HG02588 (cell line): ENCODE data around the gene GRIK2.
"Not testable (repeated sequence)": the region's sequence is repeated elsewhere in the genome, so short reads cannot be mapped to it uniquely, and the experiment has no call there.

Experiments
- ATAC-seq: cut with Tn5 transposase; IDR thresholded peaks from one replicate; pipeline ENCODE4 v1.9.1; 2021; ENCODE audit warnings: mild to moderate bottlenecking, moderate library complexity; ENCODE audit not compliant: unreplicated experiment

GRIK2 gene

DNA sequence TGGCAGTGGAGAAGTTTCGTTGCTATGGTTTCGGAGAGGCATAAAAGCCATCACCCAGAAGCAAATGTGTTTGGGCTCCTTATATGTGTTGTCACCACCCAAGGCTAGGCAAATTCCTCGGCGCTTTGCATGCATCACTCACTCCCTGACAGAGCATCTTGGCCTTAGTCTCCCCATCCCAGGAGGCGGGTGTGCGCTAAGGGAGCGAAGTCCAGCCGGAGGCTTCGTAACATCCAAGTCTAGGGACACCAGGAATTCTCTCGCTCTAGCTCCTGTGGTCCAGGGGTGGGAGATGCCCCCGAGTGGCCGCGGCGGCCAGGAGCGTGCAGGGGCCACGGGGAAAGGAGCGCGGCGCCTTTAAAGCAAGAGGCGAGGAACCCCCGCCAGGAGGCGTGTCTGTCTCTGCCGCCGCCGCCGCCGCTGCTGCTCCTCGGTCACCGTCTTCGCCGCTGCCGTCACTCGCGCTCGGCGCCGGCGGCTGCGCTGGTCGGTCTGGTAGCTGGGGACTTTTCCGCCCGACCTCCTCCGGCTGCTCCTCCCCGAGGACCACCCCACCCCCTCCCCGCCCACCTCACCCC, at the start of gene GRIK2:
TSS of gene GRIK2 (plus strand) at position 458 of the 578 bp plus-strand sequence.
- peak; percentile 63 for ATAC-seq

DNA sequence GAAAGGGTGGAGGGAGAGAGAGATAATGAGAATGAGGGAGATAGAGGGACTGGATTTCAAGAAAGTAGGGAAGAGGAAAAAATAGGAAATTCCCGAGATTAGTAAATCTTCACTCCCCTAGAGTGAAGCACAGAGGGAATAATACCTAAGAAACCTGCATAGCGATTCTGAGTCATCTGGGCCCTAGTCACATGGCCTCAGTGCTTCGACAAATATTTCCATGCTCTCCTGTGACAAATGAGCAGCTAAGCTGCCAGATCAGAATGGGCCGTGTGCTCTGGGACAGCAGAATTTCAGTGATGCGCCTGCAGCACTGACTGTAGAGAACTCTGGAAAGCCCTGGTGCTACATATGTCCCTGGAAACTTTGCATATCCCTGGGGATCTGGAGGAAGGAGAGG, 48.6 kb upstream of the GRIK2 start:
- ATAC-seq: no peak

DNA sequence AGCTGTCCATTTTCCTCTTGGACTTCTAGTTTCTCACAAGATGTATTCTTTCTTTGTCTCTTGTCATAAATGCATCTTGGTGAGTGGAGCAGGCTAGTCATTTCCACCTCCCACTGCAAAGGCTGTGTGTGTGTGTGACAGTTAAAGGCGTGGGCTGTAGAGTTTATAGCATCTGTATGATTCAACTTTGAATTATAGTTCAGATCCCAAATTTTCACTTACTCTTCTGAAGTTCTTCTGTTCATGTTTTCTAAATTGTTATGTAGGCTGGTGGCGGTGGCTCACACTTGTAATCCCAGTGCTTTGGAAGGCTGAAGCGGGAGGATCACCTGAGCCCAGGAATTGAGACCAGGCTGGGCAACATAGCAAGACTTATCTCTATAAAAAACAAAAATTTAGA, 44.7 kb upstream of the GRIK2 start:
- ATAC-seq: no peak

DNA sequence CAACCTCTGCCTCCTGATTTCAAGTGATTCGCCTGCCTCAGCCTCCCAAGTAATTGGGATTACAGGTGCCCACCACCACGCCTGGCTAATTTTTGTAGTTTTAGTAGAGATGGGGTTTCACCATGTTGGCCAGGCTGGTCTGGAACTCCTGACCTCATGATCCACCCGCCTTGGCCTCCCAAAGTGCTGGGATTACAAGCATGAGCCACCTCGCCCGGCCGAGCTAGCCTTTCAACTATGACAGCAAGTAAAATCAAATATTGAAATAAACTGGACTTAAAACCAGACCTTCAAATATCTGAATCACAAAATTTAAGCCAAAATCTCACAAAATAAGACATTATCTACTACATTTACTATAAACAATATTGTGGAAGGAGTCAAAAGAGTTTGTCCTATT, 42.9 kb upstream of the GRIK2 start:
- ATAC-seq: not testable (repeated sequence)

DNA sequence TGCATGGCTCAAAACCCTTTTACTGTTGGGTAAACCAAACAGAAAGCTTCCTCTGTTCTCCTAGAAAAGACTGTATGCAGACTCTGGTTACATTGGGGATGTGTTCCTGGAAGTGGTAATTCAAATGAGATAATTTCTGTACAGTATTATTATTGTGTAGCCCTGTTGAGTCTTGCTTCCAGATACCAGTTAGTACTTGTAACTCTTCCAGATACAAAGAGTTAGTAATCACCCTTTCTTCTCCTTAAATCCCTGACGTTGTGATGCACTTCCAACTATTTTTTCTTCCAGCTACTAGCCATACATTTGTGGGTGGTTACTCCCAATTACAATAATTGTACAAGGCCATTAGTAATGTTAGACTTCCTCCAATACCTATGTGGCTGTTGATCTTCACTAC, 42.3 kb upstream of the GRIK2 start:
- no peak for ATAC-seq

DNA sequence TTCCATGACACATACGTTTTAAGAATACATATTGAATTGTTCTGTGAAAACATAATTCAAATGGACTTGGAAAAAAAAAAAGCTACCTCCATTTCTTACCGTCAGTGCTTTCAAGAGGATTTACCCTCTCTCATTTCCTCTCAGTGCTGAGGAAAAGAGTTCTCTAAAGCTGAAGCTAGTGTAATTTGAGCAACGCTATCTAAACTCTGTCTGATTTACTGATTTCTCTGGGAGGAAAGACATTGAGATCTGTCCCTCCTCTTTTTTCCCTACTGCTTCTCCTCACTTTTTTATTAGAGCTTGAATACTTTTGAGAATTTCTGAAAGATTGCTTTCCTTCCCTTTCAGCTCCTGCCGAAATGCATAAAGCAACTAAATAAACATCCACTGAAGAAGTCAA, 41.2 kb upstream of the GRIK2 start:
- no peak for ATAC-seq

DNA sequence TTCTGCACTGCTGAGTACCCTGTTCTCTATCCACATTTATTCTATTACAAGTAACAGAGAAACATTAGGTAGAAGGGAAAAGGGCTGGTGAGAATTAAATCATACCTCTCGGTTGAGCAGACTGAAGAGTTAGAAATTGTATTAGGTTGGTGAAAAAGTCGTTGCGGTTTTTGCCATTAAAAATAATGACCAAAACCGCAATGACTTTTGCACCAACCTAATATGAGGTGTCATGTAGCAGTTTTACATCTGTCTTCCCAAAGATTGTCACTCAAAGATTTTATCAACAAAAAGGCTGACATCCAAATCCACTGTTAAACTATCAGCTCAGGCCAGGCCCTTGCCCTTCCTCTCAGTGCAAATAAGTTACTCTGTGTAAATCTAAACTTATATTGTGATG, 28.3 kb upstream of the GRIK2 start:
- ATAC-seq: no peak

DNA sequence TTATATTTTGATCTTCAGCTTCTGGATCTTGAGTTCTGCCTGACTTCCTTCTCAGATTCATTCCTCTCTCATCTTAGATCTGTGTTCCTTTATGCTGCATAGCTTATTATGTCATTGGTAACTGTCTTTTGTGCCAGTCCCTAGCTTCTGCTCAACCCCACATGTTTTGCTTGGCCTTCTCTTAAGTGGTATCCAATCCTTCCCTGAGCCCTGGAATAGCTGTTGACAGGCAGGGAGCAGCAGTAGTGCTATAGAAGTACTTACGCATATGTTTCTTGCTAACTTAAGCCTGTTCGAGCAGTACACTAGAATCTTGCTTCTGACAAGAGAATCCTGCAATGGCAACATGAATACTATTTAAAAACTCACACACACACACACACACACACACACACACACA, 13.6 kb upstream of the GRIK2 start:
- no peak for ATAC-seq

DNA sequence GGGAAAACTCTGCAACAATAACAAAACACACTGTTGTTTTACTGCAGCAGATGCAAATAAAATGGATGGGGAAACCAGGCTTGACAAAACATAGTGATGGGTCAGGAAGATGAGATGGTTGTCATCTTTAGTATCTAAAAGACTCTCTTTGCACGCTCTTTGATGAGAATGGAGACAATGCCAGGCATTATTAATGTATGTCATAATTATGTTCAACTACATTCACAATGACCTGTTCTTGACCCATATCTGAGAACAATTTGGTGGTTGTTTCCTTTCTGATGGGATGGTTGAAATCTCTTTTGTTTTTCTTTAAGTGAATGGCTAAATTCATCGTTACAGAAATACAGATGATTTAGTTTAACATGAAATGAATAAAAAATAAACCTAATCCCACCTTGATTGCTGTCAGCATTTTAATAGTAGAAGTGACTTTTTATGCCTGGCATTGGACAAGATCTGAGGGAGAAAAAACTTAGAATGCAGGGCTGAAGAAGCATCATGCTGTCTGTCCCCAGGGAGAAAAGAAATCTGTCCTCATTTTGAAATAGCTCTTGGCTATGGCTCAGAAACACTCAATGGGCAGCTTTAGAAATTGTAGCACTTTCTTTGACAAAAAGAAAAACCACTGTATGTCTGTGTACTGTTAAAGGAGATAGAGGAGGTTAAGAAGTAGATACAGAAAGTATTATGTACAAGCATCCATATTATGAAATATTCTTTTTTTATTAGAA, 12.4 kb upstream of the GRIK2 start:
- no peak for ATAC-seq

DNA sequence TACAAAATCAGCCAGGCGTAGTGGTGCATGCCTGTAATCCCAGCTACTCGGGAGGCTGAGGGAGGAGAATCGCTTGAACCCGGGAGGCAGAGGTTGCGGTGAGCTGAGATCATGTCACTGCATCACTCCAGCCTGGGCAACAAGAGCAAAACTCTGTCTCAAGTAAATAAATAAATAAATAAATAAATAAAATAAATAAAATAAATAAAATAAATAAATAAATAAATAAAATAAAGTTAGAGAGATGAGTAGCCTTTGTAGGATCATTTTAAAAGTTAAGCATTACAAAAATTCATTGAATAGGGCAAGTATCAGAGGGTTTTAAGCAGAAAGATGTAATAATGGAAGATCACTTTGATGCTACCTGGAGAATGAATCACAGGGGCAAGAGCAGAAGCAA, 9.8 kb upstream of the GRIK2 start:
- ATAC-seq: not testable (repeated sequence)

DNA sequence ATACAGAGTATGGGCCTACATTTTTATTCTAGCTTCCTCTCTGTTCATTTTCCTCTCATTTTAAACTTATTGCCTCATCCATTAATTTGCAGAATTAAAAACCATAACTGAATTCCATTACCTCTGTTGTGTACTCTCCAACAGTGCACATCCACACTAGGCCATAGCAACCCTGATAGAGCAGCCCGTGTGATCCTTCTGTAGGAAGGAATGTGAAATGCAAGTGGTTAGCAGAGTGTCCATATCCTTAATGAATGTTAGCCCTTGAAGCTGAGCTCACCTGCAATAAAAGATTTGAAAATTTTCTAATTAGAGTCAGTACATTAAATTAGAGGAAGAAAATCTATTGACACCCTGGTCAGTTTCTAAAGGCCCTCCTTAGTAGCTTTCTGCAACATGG, 6.5 kb upstream of the GRIK2 start:
- no peak for ATAC-seq

DNA sequence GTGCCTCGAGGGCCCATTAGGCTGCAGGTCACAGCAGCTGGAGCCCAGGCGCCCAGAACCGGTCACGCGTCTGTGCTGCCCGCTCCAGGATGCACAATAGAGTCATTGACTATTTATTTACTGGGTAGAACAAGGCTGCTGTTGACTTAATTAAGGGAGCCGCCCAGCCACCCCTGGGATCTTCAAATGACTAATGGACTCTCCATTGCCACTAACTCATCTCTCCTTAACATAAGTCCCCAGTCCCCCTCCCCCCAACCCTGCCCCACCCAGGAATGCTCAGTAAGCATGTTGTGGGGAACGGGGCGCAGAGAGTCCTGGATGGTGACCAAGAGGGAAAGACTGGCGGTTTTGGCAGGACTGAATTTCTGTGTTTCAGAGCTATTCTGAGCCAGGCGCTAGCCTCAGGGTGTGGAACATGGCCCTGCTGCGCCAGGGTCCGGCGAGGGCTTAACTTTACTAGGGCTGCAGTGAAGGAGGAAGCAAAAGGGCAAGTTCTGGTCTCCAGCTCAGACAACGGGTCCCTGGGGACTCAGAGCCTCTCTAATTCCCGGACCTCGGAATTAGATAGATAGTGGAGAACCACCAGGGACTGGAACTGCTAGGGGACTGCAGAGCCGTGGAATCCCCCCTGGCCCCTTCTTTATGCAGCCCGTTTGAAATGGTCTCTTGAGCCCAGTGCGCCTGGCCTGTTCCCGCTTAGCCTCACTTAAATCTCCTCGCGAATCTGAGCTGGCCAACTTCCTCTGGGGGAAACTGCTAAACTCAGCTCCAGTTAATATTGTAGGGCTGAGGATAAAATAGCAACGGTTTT, 1.5 kb upstream of the GRIK2 start:
- no peak for ATAC-seq

DNA sequence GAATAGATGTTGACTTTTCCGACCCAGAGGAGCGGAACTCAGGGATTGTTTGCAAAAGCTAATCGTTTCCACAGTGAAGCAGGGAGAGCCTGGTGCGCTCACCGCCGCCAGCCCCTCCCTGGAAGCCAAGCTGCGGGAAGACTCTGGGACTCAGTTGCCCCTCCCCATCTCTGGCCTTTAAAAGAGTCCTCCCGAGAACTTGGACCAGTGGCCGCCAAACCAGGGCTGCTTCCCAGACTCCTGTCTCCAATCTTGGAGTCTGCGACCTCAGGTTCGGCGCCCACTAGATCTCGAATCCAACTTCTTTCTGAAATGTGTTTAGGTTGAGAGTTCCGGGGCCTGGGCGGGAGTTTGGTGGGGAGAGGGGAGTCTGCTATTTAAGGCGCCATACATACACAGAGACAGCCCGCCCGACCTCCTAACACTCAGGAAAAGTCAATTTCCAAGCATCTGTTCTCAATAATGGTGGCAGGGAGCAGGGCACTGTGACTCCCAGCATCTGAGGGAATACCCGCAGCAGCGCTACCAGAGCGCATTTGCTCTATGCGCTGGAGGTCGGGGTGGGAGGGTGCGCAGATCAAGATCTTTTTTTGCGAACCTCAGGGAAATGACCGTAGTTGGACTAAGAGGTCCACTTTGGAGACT, 800 bp upstream of the GRIK2 start:
- no peak for ATAC-seq

DNA sequence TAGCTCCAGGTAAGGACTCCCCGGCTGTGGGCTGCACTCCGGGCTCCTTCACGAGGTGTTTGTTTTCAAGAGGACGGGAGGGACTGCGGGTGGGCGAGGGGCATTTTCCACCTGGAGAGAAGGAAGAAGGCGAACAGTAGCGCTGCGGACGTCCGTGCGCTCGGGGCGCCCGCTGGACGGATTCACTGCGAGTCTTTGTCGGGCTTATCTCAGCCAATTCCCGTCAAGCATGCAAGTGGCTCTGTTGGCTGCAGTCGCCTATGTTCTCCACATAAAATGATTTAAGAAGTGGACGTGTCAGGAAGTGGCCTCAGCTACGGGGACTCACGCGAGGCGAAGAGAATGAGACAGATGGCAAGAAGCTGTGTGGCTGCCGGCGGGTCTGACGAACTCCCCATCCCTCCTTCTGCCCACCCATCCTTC, 332 bp downstream of the GRIK2 start:
- no peak for ATAC-seq

DNA sequence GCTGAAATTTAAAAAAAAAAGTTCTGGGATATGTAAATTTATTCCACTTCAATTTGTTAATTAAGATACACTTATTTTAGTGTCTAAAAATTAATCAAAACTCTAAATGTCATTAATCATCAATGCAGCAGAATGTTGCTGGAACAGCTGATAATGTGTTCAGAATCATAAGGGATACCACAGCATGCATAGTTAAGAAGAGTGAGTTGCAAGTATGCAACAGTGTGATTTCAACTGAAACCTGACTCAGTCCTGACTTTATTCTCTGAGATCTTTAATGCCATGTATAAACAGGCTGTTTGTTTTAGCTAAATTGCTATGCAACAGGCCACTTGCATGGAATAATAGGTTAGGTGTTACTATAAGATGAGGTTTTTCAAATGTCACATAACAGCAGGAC, 1.4 kb downstream of the GRIK2 start:
- no peak for ATAC-seq

DNA sequence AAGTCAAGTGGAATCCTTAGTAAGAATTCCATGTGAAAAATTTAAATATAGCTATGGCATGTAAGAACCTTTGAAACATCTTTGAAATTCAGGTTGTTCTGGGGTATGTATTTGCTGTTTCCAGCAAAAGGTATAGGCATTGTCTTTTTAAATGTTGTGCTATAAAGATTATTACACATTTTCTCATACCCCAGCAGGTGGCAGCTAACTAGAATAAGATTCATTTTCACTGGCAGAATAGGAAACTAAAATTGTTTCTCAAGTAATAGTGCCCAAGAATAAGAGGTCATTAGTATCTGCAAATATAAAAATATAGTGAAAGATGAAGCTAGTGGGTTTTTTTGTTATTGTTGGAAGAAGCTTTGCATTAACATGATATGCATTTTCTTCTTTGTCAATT, 1.8 kb downstream of the GRIK2 start:
- no peak for ATAC-seq

DNA sequence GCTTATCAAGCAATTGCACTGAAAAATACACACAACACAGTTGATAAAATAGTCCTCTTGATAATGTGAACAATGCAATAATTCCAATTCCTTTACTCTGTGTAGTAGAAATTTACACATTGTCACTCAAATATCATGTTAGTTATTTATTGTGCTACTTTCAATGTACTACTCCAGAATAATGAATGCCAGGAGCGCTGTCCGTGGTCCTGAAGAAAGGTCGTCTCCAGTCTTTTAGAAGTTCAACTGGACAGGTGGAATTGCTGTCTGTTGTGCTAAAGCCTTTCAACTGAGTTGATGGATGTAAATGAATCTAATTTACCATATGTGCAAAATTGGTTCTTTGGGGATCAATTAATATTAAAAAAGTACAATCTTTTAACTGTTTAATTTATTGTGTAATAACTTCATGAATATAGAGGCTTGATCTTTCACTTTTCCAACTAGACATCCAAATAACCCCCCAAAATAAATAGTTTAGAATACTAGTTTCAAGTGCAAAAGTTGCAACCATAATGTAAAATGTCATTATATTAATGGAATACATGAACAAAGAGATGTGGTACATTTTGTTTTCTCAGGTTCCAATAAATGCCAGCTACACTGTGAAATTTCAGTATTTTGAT, 3.2 kb downstream of the GRIK2 start:
- no peak for ATAC-seq

DNA sequence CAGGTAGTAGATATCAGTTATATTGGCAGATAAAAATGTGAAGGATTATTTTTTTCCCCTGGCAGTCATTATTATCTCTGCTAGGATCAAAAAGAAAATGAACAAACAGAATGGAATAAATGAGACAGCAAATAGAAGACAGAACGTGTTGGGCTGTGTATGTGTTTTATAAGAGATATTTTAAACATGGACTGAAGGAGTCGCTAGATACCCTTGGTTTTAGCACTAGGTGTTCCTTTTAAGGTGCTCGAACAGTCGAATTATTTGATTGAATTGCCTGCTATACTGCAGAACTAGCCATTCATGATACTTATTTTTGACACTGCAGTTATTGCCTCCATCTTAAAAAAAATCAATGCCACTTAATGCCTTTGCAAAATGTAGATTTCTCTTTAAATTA, 3.7 kb downstream of the GRIK2 start:
- ATAC-seq: no peak

DNA sequence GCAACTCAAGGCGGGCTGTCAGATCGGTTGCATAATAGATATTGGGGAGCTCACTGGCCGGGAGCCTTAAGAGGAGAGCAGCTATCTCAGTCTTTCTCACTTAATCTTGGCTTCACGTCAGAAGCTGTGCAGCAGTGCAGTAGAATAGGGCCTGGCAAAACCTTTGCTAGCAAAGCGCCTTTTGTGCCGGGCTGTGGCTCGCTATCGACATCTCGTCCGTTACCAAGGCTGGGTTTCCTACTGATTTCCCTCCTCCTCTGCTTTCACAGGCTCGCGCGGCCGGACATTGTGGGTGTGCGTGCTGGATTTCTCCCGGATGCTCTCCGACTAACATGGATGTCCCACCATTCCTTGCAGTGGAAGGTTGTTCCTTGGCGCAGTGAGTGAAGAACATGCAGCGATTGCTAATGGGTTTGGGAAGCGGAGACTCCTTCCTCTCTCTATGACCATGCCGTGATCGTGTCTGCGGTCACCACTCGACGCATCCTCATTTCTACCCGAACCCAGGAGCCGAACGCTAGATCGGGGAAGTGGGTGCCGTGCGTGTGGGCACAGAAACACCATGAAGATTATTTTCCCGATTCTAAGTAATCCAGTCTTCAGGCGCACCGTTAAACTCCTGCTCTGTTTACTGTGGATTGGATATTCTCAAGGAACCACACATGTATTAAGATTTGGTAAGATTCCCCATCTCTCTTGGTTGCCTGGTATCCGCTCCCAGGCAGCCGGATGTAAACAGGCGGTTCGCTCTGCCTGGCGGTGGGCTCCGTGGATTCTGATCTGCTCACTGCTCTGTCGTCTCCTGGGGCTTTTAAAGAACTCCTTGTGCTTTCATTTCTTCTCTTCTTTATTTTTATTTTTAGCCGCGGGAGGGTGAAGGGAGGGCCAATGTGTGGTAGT, 5.5 kb downstream of the GRIK2 start:
- ATAC-seq: no peak

DNA sequence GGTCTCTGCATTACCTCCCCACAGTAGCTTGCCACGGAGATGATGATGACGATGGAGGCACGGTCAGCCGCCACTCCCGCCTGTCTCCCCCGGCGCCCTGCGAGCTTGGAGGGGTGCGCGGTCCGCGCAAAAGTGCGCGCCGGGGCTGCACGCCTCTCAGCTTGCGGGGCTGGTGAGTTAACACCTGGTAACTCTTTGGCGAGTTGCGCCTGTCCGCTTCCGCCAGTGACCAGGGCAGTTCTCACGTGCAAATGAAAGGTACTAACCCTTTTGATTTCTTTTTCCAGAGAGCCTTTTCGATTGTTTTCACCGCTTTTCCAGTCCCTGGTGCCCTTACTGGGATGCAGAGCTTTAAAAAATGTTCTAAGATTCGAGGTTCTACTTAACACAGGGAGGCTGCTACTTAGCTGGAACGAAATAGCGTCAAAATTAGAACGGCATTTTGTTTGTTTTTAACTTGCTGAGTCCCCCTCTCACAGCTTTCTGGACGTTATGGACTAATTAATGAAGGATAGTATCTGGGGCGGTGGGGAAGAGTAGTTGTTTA, 6.2 kb downstream of the GRIK2 start:
- ATAC-seq: no peak
